ENCODE data around the gene CACNA1C. TPM values are rescaled to one million over a fixed set of nuclear protein-coding genes. Genes with fewer than 3 reads are reported as not detected.

Gene CACNA1C
- total RNA-seq, 1 experiment from 2014 or later, result not detected

- Histone ChIP-seq H4K20me1 (ENCODE audit: insufficient read depth) (no peaks in the 10 kb centered on the region), H3K27ac (no peak overlapping the region), H3K79me2 (ENCODE audit: low read depth) (no peaks in the 10 kb centered on the region), H3K4me2 (no peak overlapping the region), H2AFZ (no peak overlapping the region), H3K4me1 (replicated peaks; ENCODE audit: insufficient read depth) (no peaks in the 10 kb centered on the region), H3F3A (ENCODE audit: insufficient read depth, low read depth) (no peaks in the 10 kb centered on the region), H3K9me3 (ENCODE audit: insufficient read depth, low read depth) (no peaks in the 10 kb centered on the region), H3K27me3 (ENCODE audit: insufficient read depth, low read depth) (peaks cover 71% of the 10 kb centered on the region), H3K36me3 (ENCODE audit: low read depth) (no peaks in the 10 kb centered on the region), H3K4me3 (no peak overlapping the region), H3K9me2 (ENCODE audit: insufficient read depth) (no peaks in the 10 kb centered on the region)
- no TSS peak for BruUV-seq (replicated peaks)
- ChIA-PET POLR2A (ENCODE audit: unreplicated experiment) (no interaction called here), CTCF (no interaction called here)
- TF ChIP-seq EZH2 (IDR thresholded peaks at IDR 0.05; ENCODE audit: low read depth), result no peak
- TF ChIP-seq, protein P1, sequence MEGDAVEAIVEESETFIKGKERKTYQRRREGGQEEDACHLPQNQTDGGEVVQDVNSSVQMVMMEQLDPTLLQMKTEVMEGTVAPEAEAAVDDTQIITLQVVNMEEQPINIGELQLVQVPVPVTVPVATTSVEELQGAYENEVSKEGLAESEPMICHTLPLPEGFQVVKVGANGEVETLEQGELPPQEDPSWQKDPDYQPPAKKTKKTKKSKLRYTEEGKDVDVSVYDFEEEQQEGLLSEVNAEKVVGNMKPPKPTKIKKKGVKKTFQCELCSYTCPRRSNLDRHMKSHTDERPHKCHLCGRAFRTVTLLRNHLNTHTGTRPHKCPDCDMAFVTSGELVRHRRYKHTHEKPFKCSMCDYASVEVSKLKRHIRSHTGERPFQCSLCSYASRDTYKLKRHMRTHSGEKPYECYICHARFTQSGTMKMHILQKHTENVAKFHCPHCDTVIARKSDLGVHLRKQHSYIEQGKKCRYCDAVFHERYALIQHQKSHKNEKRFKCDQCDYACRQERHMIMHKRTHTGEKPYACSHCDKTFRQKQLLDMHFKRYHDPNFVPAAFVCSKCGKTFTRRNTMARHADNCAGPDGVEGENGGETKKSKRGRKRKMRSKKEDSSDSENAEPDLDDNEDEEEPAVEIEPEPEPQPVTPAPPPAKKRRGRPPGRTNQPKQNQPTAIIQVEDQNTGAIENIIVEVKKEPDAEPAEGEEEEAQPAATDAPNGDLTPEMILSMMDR (conservative IDR thresholded peaks at IDR 0.05), result no peak
- DNase-seq, result no peak
- intact Hi-C loops (cut with micrococcal nuclease; ENCODE audit: unreplicated experiment), result no loop called here
Observed at GRCh38 chr12:2390850-2391390, 338.1 kb downstream of the CACNA1C start.

DNA sequence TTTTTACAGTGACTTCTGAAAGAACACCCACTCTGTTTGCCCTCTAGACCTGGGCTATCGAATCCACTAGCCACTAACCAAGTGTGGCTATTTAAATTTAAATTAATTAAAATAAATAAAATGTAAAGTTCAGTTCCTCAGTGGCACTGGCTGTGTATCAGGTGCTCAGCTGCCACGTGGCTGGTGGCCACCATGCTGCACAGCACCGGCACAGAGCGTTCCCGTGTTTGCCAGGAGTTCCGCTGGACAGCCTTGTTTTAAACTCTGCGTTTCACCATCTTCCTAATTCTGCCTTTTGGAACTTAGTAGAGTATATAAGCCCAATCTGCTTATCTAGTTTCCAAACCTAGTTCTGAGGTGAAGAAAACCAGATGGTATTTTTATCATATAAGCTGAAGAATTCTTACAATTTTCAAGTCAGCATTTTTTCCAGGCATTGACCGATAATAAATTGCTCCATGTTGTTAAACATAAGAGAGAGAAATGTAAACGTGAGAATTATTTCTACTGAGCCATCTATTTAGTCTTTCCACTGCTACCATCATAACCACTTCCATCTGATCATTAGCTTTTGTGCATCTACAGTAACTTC lies 339.0 kb downstream of the CACNA1C start:
- no TSS peak for BruUV-seq (replicated peaks)
- no peaks in the 10 kb centered on the region for H3K9me2 ChIP-seq (ENCODE audit: insufficient read depth)
- intact Hi-C loops (cut with micrococcal nuclease; ENCODE audit: unreplicated experiment), result no loop called here

GRCh38 chr12:2393016-2393415 lies 340.2 kb downstream of the CACNA1C start:
- H3K4me2 ChIP-seq, result no peak overlapping the region
- DNase-seq, result no peak
- POLR2A ChIA-PET (ENCODE audit: unreplicated experiment), result no interaction called here
- H3K4me3 ChIP-seq, result no peak overlapping the region
- no peaks in the 10 kb centered on the region for H3K9me2 ChIP-seq (ENCODE audit: insufficient read depth)
- no TSS peak for BruUV-seq (replicated peaks)
- intact Hi-C loops (cut with micrococcal nuclease; ENCODE audit: unreplicated experiment), result no loop called here
- CTCF ChIA-PET, result no interaction called here
- no peak overlapping the region for H3K27ac ChIP-seq
- H3K4me1 ChIP-seq (replicated peaks; ENCODE audit: insufficient read depth), result no peaks in the 10 kb centered on the region
- peaks cover 69% of the 10 kb centered on the region for H3K27me3 ChIP-seq (ENCODE audit: insufficient read depth, low read depth)
- H2AFZ ChIP-seq, result no peak overlapping the region
- no peaks in the 10 kb centered on the region for H3K9me3 ChIP-seq (ENCODE audit: insufficient read depth, low read depth)
- TF ChIP-seq, protein P1 (conservative IDR thresholded peaks at IDR 0.05), result no peak
- no peaks in the 10 kb centered on the region for H4K20me1 ChIP-seq (ENCODE audit: insufficient read depth)
- no peaks in the 10 kb centered on the region for H3K36me3 ChIP-seq (ENCODE audit: low read depth)
- no peaks in the 10 kb centered on the region for H3F3A ChIP-seq (ENCODE audit: insufficient read depth, low read depth)
- no peaks in the 10 kb centered on the region for H3K79me2 ChIP-seq (ENCODE audit: low read depth)

More for the DNA sequence above, 339.0 kb downstream of the CACNA1C start:
- no peaks in the 10 kb centered on the region for H3K4me1 ChIP-seq (replicated peaks; ENCODE audit: insufficient read depth)
- no peaks in the 10 kb centered on the region for H3K36me3 ChIP-seq (ENCODE audit: low read depth)
- CTCF ChIA-PET, result interaction anchor here (0.6 kb wide), 1 partner anchor 203 kb away, joined by 3 read pairs; no protein-coding TSS in a partner anchor
- peaks cover 70% of the 10 kb centered on the region for H3K27me3 ChIP-seq (ENCODE audit: insufficient read depth, low read depth)
- DNase-seq, result no peak
- H3K4me3 ChIP-seq, result no peak overlapping the region
- no peaks in the 10 kb centered on the region for H3F3A ChIP-seq (ENCODE audit: insufficient read depth, low read depth)
- no peak overlapping the region for H2AFZ ChIP-seq
- no peaks in the 10 kb centered on the region for H4K20me1 ChIP-seq (ENCODE audit: insufficient read depth)
- H3K9me3 ChIP-seq (ENCODE audit: insufficient read depth, low read depth), result no peaks in the 10 kb centered on the region
- H3K4me2 ChIP-seq, result no peak overlapping the region
- POLR2A ChIA-PET (ENCODE audit: unreplicated experiment), result no interaction called here
- no peaks in the 10 kb centered on the region for H3K79me2 ChIP-seq (ENCODE audit: low read depth)
- H3K27ac ChIP-seq, result no peak overlapping the region
- TF ChIP-seq, protein P1 (conservative IDR thresholded peaks at IDR 0.05), result no peak
- no peak for TF ChIP-seq EZH2 (IDR thresholded peaks at IDR 0.05; ENCODE audit: low read depth)

Measured in PC-9 (cell line).